ENCODE data around the gene N4BP3.
A peak's percentile ranks its signal among the peaks of the same experiment; 100 is the strongest.

Gene N4BP3

GRCh38 chr5:178106086-178106485 lies 7.2 kb upstream of the N4BP3 start:
- Histone ChIP-seq H3K9ac (ENCODE audit: low read depth, low read length) (no peak overlapping the region), H3K36me3 (ENCODE audit: control insufficient read depth, insufficient read depth, low read length) (no peaks in the 10 kb centered on the region), H3K27me3 (ENCODE audit: control insufficient read depth, insufficient read depth, low read length) (no peaks in the 10 kb centered on the region), H3K9me3 (ENCODE audit: control insufficient read depth, insufficient read depth, low read length) (no peaks in the 10 kb centered on the region), H3K4me1 (ENCODE audit: control insufficient read depth, insufficient read depth, low read length) (no peaks in the 10 kb centered on the region), H3K4me3 (ENCODE audit: low read depth, low read length) (no peak overlapping the region)

GRCh38 chr5:178106556-178107239 lies 6.6 kb upstream of the N4BP3 start:
- Histone ChIP-seq H3K27me3 (ENCODE audit: control insufficient read depth, insufficient read depth, low read length) (no peaks in the 10 kb centered on the region), H3K9me3 (ENCODE audit: control insufficient read depth, insufficient read depth, low read length) (no peaks in the 10 kb centered on the region), H3K4me3 (ENCODE audit: low read depth, low read length) (no peak overlapping the region), H3K9ac (ENCODE audit: low read depth, low read length) (no peak overlapping the region), H3K36me3 (ENCODE audit: control insufficient read depth, insufficient read depth, low read length) (no peaks in the 10 kb centered on the region), H3K4me1 (ENCODE audit: control insufficient read depth, insufficient read depth, low read length) (no peaks in the 10 kb centered on the region)

GRCh38 chr5:178107756-178108310 lies 5.5 kb upstream of the N4BP3 start:
- H3K4me1 ChIP-seq (ENCODE audit: control insufficient read depth, insufficient read depth, low read length) = no peaks in the 10 kb centered on the region
- no peaks in the 10 kb centered on the region for H3K36me3 ChIP-seq (ENCODE audit: control insufficient read depth, insufficient read depth, low read length)
- peak overlapping the region; percentile 32 for H3K9ac ChIP-seq (ENCODE audit: low read depth, low read length)
- H3K4me3 ChIP-seq (ENCODE audit: low read depth, low read length) = no peak overlapping the region
- H3K27me3 ChIP-seq (ENCODE audit: control insufficient read depth, insufficient read depth, low read length) = no peaks in the 10 kb centered on the region
- H3K9me3 ChIP-seq (ENCODE audit: control insufficient read depth, insufficient read depth, low read length) = no peaks in the 10 kb centered on the region

GRCh38 chr5:178108446-178108845 lies 4.9 kb upstream of the N4BP3 start:
- Histone ChIP-seq H3K9ac (ENCODE audit: low read depth, low read length) (no peak overlapping the region), H3K9me3 (ENCODE audit: control insufficient read depth, insufficient read depth, low read length) (no peaks in the 10 kb centered on the region), H3K4me1 (ENCODE audit: control insufficient read depth, insufficient read depth, low read length) (no peaks in the 10 kb centered on the region), H3K4me3 (ENCODE audit: low read depth, low read length) (no peak overlapping the region), H3K27me3 (ENCODE audit: control insufficient read depth, insufficient read depth, low read length) (no peaks in the 10 kb centered on the region), H3K36me3 (ENCODE audit: control insufficient read depth, insufficient read depth, low read length) (no peaks in the 10 kb centered on the region)

- H3K4me3 ChIP-seq (ENCODE audit: low read depth, low read length) = no peak overlapping the region
- no peaks in the 10 kb centered on the region for H3K27me3 ChIP-seq (ENCODE audit: control insufficient read depth, insufficient read depth, low read length)
- H3K9ac ChIP-seq (ENCODE audit: low read depth, low read length) = no peak overlapping the region
- H3K36me3 ChIP-seq (ENCODE audit: control insufficient read depth, insufficient read depth, low read length) = no peaks in the 10 kb centered on the region
- no peaks in the 10 kb centered on the region for H3K4me1 ChIP-seq (ENCODE audit: control insufficient read depth, insufficient read depth, low read length)
- no peaks in the 10 kb centered on the region for H3K9me3 ChIP-seq (ENCODE audit: control insufficient read depth, insufficient read depth, low read length)
Observed at GRCh38 chr5:178108966-178109365, 4.4 kb upstream of the N4BP3 start.

GRCh38 chr5:178110511-178110910 lies 2.8 kb upstream of the N4BP3 start:
- Histone ChIP-seq H3K36me3 (ENCODE audit: control insufficient read depth, insufficient read depth, low read length) (no peaks in the 10 kb centered on the region), H3K27me3 (ENCODE audit: control insufficient read depth, insufficient read depth, low read length) (no peaks in the 10 kb centered on the region), H3K9ac (ENCODE audit: low read depth, low read length) (no peak overlapping the region), H3K4me1 (ENCODE audit: control insufficient read depth, insufficient read depth, low read length) (peaks cover 7% of the 10 kb centered on the region), H3K9me3 (ENCODE audit: control insufficient read depth, insufficient read depth, low read length) (no peaks in the 10 kb centered on the region), H3K4me3 (ENCODE audit: low read depth, low read length) (no peak overlapping the region)

GRCh38 chr5:178111925-178112324 lies 1.4 kb upstream of the N4BP3 start:
- peaks cover 16% of the 10 kb centered on the region for H3K4me1 ChIP-seq (ENCODE audit: control insufficient read depth, insufficient read depth, low read length)
- H3K9ac ChIP-seq (ENCODE audit: low read depth, low read length) = no peak overlapping the region
- no peaks in the 10 kb centered on the region for H3K27me3 ChIP-seq (ENCODE audit: control insufficient read depth, insufficient read depth, low read length)
- no peak overlapping the region for H3K4me3 ChIP-seq (ENCODE audit: low read depth, low read length)
- no peaks in the 10 kb centered on the region for H3K9me3 ChIP-seq (ENCODE audit: control insufficient read depth, insufficient read depth, low read length)
- no peaks in the 10 kb centered on the region for H3K36me3 ChIP-seq (ENCODE audit: control insufficient read depth, insufficient read depth, low read length)

GRCh38 chr5:178112545-178112944 lies 787 bp upstream of the N4BP3 start:
- H3K4me1 ChIP-seq (ENCODE audit: control insufficient read depth, insufficient read depth, low read length) = peaks cover 21% of the 10 kb centered on the region
- peak overlapping the region; percentile 28 for H3K9ac ChIP-seq (ENCODE audit: low read depth, low read length)
- H3K4me3 ChIP-seq (ENCODE audit: low read depth, low read length) = peak overlapping the region; percentile 47
- no peaks in the 10 kb centered on the region for H3K36me3 ChIP-seq (ENCODE audit: control insufficient read depth, insufficient read depth, low read length)
- H3K9me3 ChIP-seq (ENCODE audit: control insufficient read depth, insufficient read depth, low read length) = no peaks in the 10 kb centered on the region
- no peaks in the 10 kb centered on the region for H3K27me3 ChIP-seq (ENCODE audit: control insufficient read depth, insufficient read depth, low read length)

GRCh38 chr5:178113841-178114324 lies 551 bp downstream of the N4BP3 start:
- no peaks in the 10 kb centered on the region for H3K9me3 ChIP-seq (ENCODE audit: control insufficient read depth, insufficient read depth, low read length)
- no peaks in the 10 kb centered on the region for H3K27me3 ChIP-seq (ENCODE audit: control insufficient read depth, insufficient read depth, low read length)
- no peaks in the 10 kb centered on the region for H3K36me3 ChIP-seq (ENCODE audit: control insufficient read depth, insufficient read depth, low read length)
- H3K4me3 ChIP-seq (ENCODE audit: low read depth, low read length) = peak overlapping the region; percentile 91
- peaks cover 21% of the 10 kb centered on the region for H3K4me1 ChIP-seq (ENCODE audit: control insufficient read depth, insufficient read depth, low read length)
- peak overlapping the region; percentile 65 for H3K9ac ChIP-seq (ENCODE audit: low read depth, low read length)

GRCh38 chr5:178114325-178115135 lies 1.2 kb downstream of the N4BP3 start:
- Histone ChIP-seq H3K9ac (ENCODE audit: low read depth, low read length) (peak overlapping the region; percentile 65), H3K9me3 (ENCODE audit: control insufficient read depth, insufficient read depth, low read length) (no peaks in the 10 kb centered on the region), H3K36me3 (ENCODE audit: control insufficient read depth, insufficient read depth, low read length) (peaks cover 3% of the 10 kb centered on the region), H3K4me1 (ENCODE audit: control insufficient read depth, insufficient read depth, low read length) (peaks cover 21% of the 10 kb centered on the region), H3K4me3 (ENCODE audit: low read depth, low read length) (peak overlapping the region; percentile 91), H3K27me3 (ENCODE audit: control insufficient read depth, insufficient read depth, low read length) (no peaks in the 10 kb centered on the region)

GRCh38 chr5:178115136-178115813 lies 1.9 kb downstream of the N4BP3 start:
- H3K9me3 ChIP-seq (ENCODE audit: control insufficient read depth, insufficient read depth, low read length) = no peaks in the 10 kb centered on the region
- H3K4me1 ChIP-seq (ENCODE audit: control insufficient read depth, insufficient read depth, low read length) = peaks cover 21% of the 10 kb centered on the region
- peak overlapping the region; percentile 70 for H3K9ac ChIP-seq (ENCODE audit: low read depth, low read length)
- peaks cover 7% of the 10 kb centered on the region for H3K36me3 ChIP-seq (ENCODE audit: control insufficient read depth, insufficient read depth, low read length)
- no peaks in the 10 kb centered on the region for H3K27me3 ChIP-seq (ENCODE audit: control insufficient read depth, insufficient read depth, low read length)
- H3K4me3 ChIP-seq (ENCODE audit: low read depth, low read length) = peak overlapping the region; percentile 91

All from iPS-15b (cell line).